GM12878 (cell line): ENCODE data around the gene RBMS3. TPM values are rescaled to one million over a fixed set of nuclear protein-coding genes. Genes with fewer than 3 reads are reported as not detected.

Experiments
- ATAC-seq: fragments of 200-7000 bp; cut with Tn5 transposase; 3 replicates; pipeline ENCODE4 v1.9.1; 2020; ENCODE audit warnings: mild to moderate bottlenecking, moderate library complexity
- BruUV-seq: library from RNA; stranded (reverse); fragments of 400-500 nt; replicated peaks from 2 replicates; lab custom pipeline; 2021; lab: Mats Ljungman, UMichigan
- CTCF ChIA-PET: fragments of 300-600 bp; sonication (Branson Sonifier 250); formaldehyde crosslinking; extraction: SDS; loops from one replicate; lab custom pipeline; 2021; ENCODE audit warnings: inconsistent platforms; lab: Yijun Ruan, JAX
- POLR2A ChIA-PET: fragments of 350-600 bp; formaldehyde crosslinking; extraction: SDS; loops from one replicate; lab custom pipeline; 2021; ENCODE audit warnings: inconsistent platforms; lab: Charles Lee
- RAD21 ChIA-PET: fragments of 300-600 bp; sonication (Branson Sonifier 250); formaldehyde crosslinking; loops from one replicate; lab custom pipeline; 2023; ENCODE audit warnings: antibody characterized with exemption; ENCODE audit not compliant: unreplicated experiment; lab: Charles Lee
- SMC1A ChIA-PET: fragments of 300-600 bp; sonication (Branson Sonifier 250); formaldehyde crosslinking; loops from one replicate; lab custom pipeline; 2023; ENCODE audit not compliant: unreplicated experiment, uncharacterized antibody; lab: Charles Lee
- DNase-seq: peaks from one replicate; pipeline ENCODE4 v3.0.0-alpha.2; 2011; ENCODE audit warnings: low read depth, low spot score
- FAIRE-seq: peaks from 3 replicates; lab custom pipeline; 2011; peaks lifted over from hg19 to GRCh38; lab: Jason Lieb, UNC
- H2AFZ ChIP-seq: 2 replicates; pipeline ENCODE4 v1.6.0; 2011; ENCODE audit warnings: low read depth, low read length, control low read depth; ENCODE audit not compliant: control insufficient read depth
- H3K27ac ChIP-seq: 2 replicates; pipeline ENCODE4 v1.5.1; 2011; ENCODE audit warnings: control low read depth; ENCODE audit not compliant: control insufficient read depth, insufficient read depth
- H3K27me3 ChIP-seq, 2 experiments: replicated peaks in 1 of 2; 2 replicates each; pipeline versions ENCODE4 v1.6.0 to v1.6.1; 2011; ENCODE audit warnings: low read length in 1 of 2; ENCODE audit not compliant: control insufficient read depth in 2 of 2, insufficient read depth in 2 of 2
- H3K36me3 ChIP-seq, 2 experiments: 2 replicates each; pipeline ENCODE4 v1.5.1; 2011; ENCODE audit warnings: low read length in 1 of 2; ENCODE audit not compliant: control insufficient read depth in 2 of 2, insufficient read depth in 2 of 2
- H3K4me1 ChIP-seq: 2 replicates; pipeline ENCODE4 v1.6.1; 2011; ENCODE audit warnings: mild to moderate bottlenecking, low read length, moderate library complexity, mixed read lengths; ENCODE audit not compliant: control insufficient read depth, insufficient read depth
- H3K4me2 ChIP-seq: 2 replicates; pipeline ENCODE4 v1.6.0; 2011; ENCODE audit warnings: control low read depth; ENCODE audit not compliant: control insufficient read depth, insufficient read depth
- H3K4me3 ChIP-seq: fragments of 200-600 bp; sonication (generic); 2 replicates; pipeline ENCODE4 v1.5.1; 2016
- H3K79me2 ChIP-seq: 2 replicates; pipeline ENCODE4 v1.6.0; 2011; ENCODE audit warnings: low read length; ENCODE audit not compliant: control insufficient read depth, insufficient read depth
- H3K9ac ChIP-seq: 2 replicates; pipeline ENCODE4 v1.8.0; 2011; ENCODE audit warnings: low read length, control low read depth, mixed read lengths; ENCODE audit not compliant: control insufficient read depth, insufficient read depth
- H3K9me3 ChIP-seq: replicated peaks from 3 replicates; pipeline ENCODE4 v1.5.1; 2011; ENCODE audit warnings: mild to moderate bottlenecking, low read length; ENCODE audit not compliant: control insufficient read depth, insufficient read depth
- H4K20me1 ChIP-seq: 2 replicates; pipeline ENCODE4 v1.6.0; 2011; ENCODE audit not compliant: control insufficient read depth, insufficient read depth
- ASH2L ChIP-seq: fragments of 300-600, 200-600 bp; sonication (generic); IDR thresholded peaks from 2 replicates; pipeline ENCODE4 v1.6.1; 2017; ENCODE audit warnings: low read depth, mild to moderate bottlenecking, borderline replicate concordance
- CBX5 ChIP-seq: sonication (generic); IDR thresholded peaks from 2 replicates; pipeline ENCODE4 v1.6.1; 2016; ENCODE audit warnings: low read depth, moderate library complexity, mild to moderate bottlenecking, inconsistent platforms
- CEBPB ChIP-seq, 2 experiments: fragments of 150-350 bp in 1 of 2; IDR thresholded peaks; 2 replicates each; pipeline ENCODE4 v1.6.1; 2012 to 2014; ENCODE audit warnings: low read depth in 2 of 2, low read length in 2 of 2, borderline replicate concordance in 1 of 2, inconsistent platforms in 1 of 2
- E4F1 ChIP-seq: fragments of 450-650 bp; IDR thresholded peaks from 2 replicates; pipeline ENCODE4 v1.6.1; 2018; ENCODE audit warnings: borderline replicate concordance, mild to moderate bottlenecking; ENCODE audit not compliant: partially characterized antibody
- EED ChIP-seq: sonication (generic); IDR thresholded peaks from 2 replicates; pipeline ENCODE4 v1.6.1; 2016; ENCODE audit warnings: antibody characterized with exemption, low read depth
- FOS ChIP-seq: IDR thresholded peaks from 3 replicates; pipeline ENCODE4 v1.6.1; 2011; ENCODE audit warnings: borderline replicate concordance; ENCODE audit not compliant: insufficient read length; ENCODE audit errors: extremely low read depth
- FOXK2 ChIP-seq: fragments of 450-650 bp; IDR thresholded peaks from 2 replicates; pipeline ENCODE4 v1.6.1; 2017; ENCODE audit warnings: mild to moderate bottlenecking, moderate library complexity
- KAT2A ChIP-seq: conservative IDR thresholded peaks from 2 replicates; pipeline ENCODE4 v1.6.1; 2011; ENCODE audit warnings: low read depth, low read length; ENCODE audit not compliant: control insufficient read depth
- MYC ChIP-seq: IDR thresholded peaks from 2 replicates; pipeline ENCODE4 v1.6.1; 2011; ENCODE audit warnings: mild to moderate bottlenecking, low read length, moderate library complexity, inconsistent platforms; ENCODE audit not compliant: insufficient read depth, insufficient replicate concordance, insufficient read length, severe bottlenecking
- NR2C1 ChIP-seq: fragments of 450-650 bp; IDR thresholded peaks from 2 replicates; pipeline ENCODE4 v1.6.1; 2017; ENCODE audit warnings: antibody characterized with exemption, mild to moderate bottlenecking, moderate library complexity
- RAD51 ChIP-seq: fragments of 450-650 bp; IDR thresholded peaks from 2 replicates; pipeline ENCODE4 v1.6.1; 2016; ENCODE audit warnings: moderate library complexity, mild to moderate bottlenecking, inconsistent platforms
- RELA ChIP-seq: fragments of 450-650 bp; IDR thresholded peaks from 2 replicates; pipeline ENCODE4 v1.8.0; 2014; ENCODE audit warnings: borderline replicate concordance; ENCODE audit not compliant: partially characterized antibody
- RELB ChIP-seq: fragments of 450-650 bp; IDR thresholded peaks from 2 replicates; pipeline ENCODE4 v1.6.1; 2017; ENCODE audit warnings: low read depth, mild to moderate bottlenecking, moderate library complexity
- SIX5 ChIP-seq: IDR thresholded peaks from 2 replicates; pipeline ENCODE4 v1.6.1; 2011; ENCODE audit warnings: mild to moderate bottlenecking, low read depth, low read length, moderate library complexity; ENCODE audit not compliant: severe bottlenecking
- SPI1 ChIP-seq: IDR thresholded peaks from 2 replicates; pipeline ENCODE4 v1.6.1; 2011; ENCODE audit warnings: low read depth, mild to moderate bottlenecking, low read length, moderate library complexity, borderline replicate concordance; ENCODE audit not compliant: insufficient read depth
- SREBF1 ChIP-seq: IDR thresholded peaks from 2 replicates; pipeline ENCODE4 v1.6.1; 2012; ENCODE audit warnings: mild to moderate bottlenecking, low read length
- TCF3 ChIP-seq: IDR thresholded peaks from 2 replicates; pipeline ENCODE4 v1.6.1; 2012; ENCODE audit warnings: low read depth, mild to moderate bottlenecking, low read length, borderline replicate concordance; ENCODE audit not compliant: insufficient read depth
- USF2 ChIP-seq: IDR thresholded peaks from 2 replicates; pipeline ENCODE4 v1.6.1; 2011; ENCODE audit warnings: low read depth, low read length, improper control_type of control experiment, borderline replicate concordance
- WGBS: methylation state at CpG from one replicate; pipeline ENCODE4 v1.1.6; 2016; ENCODE audit warnings: low lambda C conversion rate; ENCODE audit not compliant: insufficient replicate concordance, insufficient coverage; ENCODE audit errors: missing lambda C conversion rate; 5-methylcytosine and 5-hydroxymethylcytosine counted together
- in situ Hi-C: fragments of 300-500 bp; cut with MboI; formaldehyde crosslinking; loops from 9 replicates; pipeline ENCODE4 v1.14.3; 2018; ENCODE audit warnings: mixed read lengths
- intact Hi-C: fragments of 100-400 bp; cut with micrococcal nuclease; formaldehyde crosslinking; loops from one replicate; pipeline ENCODE4 v1.14.2; 2022; ENCODE audit not compliant: unreplicated experiment
- polyA plus RNA-seq, 11 experiments: library from polyadenylated mRNA; depleted of rRNA in 4 of 11; unstranded in 6 of 11; stranded (reverse) in 5 of 11; fragments of >200 nt; fragmentation: Nextera tagmentation in 4 of 11; fragmentation: Illumina TruSeq in 1 of 11; extraction: Ambion mirVana in 4 of 11; extraction: Trizol in 1 of 11; gene quantifications; 1 replicate in 1 of 11; 2 replicates in 10 of 11; pipeline versions ENCODE4 v1.2.1 to v1.2.3, GENCODE V29; 2011 to 2016; ENCODE audit warnings: inconsistent platforms in 2 of 11, missing spikeins in 2 of 11, low read depth in 1 of 11
- total RNA-seq, 4 experiments: library from RNA; depleted of rRNA in 3 of 4; stranded (reverse); fragments of >200 nt in 3 of 4; fragmentation: Illumina TruSeq in 1 of 4; extraction: Trizol in 1 of 4; gene quantifications; 2 replicates each; pipeline versions ENCODE4 v1.2.1 to v1.2.3, GENCODE V29; 2013 to 2021

RBMS3 gene
- total and polyA plus RNA-seq, 10 of the 15 experiments (the other 5 are each of a cell fraction or from before 2014, with no cell fraction given), result 0.79 to 4.7 (median 3.1) TPM

GRCh38 chr3:30048431-30048830 is 767.6 kb downstream of the RBMS3 start:
- H3K4me1 ChIP-seq, result no peaks in the 10 kb centered on the region
- RAD21 ChIA-PET, result no interaction called here
- in situ Hi-C loops, result no loop called here
- H3K9me3 ChIP-seq, result no peaks in the 10 kb centered on the region
- H3K4me2 ChIP-seq, result no peak overlapping the region
- SMC1A ChIA-PET, result interaction anchor here (1.1 to 1.3 kb wide), 2 partner anchors 12 to 149 kb away, joined by 3 to 4 read pairs; no protein-coding TSS in a partner anchor
- TF ChIP-seq SREBF1 (no peak), SIX5 (no peak), RELA (no peak), KAT2A (no peak), CBX5 (no peak), USF2 (no peak), RELB (no peak), EED (no peak), FOXK2 (no peak), CEBPB (IDR thresholded peaks at IDR 0.05; ENCODE audit: borderline replicate concordance in 1 of 2, low read depth in 2 of 2, low read length in 2 of 2) (no peak), SPI1 (no peak), TCF3 (no peak), FOS (no peak), RAD51 (no peak), MYC (no peak), NR2C1 (no peak), ASH2L (no peak), E4F1 (no peak)
- H3K4me3 ChIP-seq, result no peak overlapping the region
- WGBS, result 0% methylated on average over 3 of the region's 3 CpGs
- H3K36me3 ChIP-seq, result no peaks in the 10 kb centered on the region
- intact Hi-C loops, result loop anchor here (10.0 kb wide), 1 partner anchor 716 kb away; no protein-coding TSS in a partner anchor
- no peak overlapping the region for H2AFZ ChIP-seq
- H3K9ac ChIP-seq, result no peak overlapping the region
- CTCF ChIA-PET, result interaction anchor here (1.5 kb wide), 1 partner anchor 151 kb away, joined by 4 read pairs; no protein-coding TSS in a partner anchor
- no peaks in the 10 kb centered on the region for H3K27me3 ChIP-seq
- DNase-seq (no peak), FAIRE-seq (no peak), ATAC-seq (no peak)
- no peaks in the 10 kb centered on the region for H3K79me2 ChIP-seq
- BruUV-seq, result no TSS peak
- POLR2A ChIA-PET, result no interaction called here
- no peaks in the 10 kb centered on the region for H4K20me1 ChIP-seq
- H3K27ac ChIP-seq, result no peak overlapping the region
